CMK (cell line): Measurements from ENCODE around the gene PCNX2.

Experiments
- DNase-seq: peaks from one replicate; pipeline ENCODE4 v3.0.0-alpha.2; 2010; ENCODE audit warnings: low read depth

The PCNX2 gene

DNA sequence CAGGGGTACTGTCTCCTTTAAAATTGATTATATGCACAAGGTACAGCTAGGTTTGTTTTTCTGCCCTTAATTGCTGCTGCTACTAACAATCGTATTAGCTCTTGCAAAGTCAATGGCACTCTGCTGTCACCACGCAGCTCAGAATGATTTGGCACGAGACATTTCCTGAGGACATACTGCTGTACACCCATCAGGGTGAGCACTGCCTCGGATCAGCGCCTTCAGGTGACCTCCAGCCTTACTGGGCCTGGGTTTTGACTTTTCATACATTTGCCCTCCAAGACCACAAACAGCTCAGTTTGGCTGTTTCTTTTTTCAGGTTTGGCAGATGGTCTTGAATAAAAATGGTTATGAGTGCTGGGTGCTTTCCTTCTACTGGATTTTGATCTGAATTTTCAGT, 234.3 kb downstream of the PCNX2 start:
- no peak for DNase-seq

DNA sequence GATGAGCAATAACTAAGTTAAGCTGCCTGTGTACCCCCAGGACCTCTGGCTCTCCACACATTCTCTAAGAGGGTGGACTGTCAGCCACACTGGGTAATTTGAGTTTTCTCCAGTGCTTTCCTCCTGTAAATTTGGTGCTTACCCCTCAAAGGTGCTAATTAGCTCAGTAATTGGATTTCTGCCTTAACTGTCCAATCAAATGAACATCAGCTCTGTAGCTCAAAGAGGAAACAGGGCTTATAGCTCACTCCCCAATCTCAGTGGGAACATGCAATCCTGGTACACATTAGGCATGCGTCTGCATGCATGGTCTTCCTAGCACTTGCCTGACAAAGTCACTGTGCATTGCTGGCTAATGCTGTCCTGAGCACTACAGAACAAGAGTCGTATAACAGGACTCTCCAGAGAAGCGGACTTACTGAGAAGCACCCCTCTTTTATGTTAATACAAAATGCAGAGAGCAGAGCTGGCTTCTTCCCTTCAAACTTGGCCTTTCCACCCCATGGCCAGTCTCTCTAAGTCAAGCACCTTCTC, 235.0 kb downstream of the PCNX2 start:
- no peak for DNase-seq

DNA sequence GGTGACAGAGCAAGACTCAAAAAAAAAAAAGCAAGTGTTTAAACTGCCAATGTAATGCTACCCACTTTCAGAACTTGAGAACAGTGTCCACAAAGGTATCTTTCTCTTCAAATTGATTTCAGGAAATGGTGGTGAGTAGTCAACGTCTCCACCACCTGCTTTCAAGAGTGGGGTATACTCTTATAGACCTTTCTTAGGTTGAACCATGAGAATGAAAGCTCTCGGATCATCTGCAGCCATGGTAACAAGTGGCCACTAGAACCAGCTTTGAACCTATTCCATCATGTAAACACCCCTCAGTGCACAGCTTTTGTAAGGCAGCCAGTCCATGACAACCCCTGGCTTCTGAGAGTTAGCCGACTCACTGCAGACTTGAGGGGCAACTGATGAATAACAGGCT, 237.7 kb downstream of the PCNX2 start:
- no peak for DNase-seq

DNA sequence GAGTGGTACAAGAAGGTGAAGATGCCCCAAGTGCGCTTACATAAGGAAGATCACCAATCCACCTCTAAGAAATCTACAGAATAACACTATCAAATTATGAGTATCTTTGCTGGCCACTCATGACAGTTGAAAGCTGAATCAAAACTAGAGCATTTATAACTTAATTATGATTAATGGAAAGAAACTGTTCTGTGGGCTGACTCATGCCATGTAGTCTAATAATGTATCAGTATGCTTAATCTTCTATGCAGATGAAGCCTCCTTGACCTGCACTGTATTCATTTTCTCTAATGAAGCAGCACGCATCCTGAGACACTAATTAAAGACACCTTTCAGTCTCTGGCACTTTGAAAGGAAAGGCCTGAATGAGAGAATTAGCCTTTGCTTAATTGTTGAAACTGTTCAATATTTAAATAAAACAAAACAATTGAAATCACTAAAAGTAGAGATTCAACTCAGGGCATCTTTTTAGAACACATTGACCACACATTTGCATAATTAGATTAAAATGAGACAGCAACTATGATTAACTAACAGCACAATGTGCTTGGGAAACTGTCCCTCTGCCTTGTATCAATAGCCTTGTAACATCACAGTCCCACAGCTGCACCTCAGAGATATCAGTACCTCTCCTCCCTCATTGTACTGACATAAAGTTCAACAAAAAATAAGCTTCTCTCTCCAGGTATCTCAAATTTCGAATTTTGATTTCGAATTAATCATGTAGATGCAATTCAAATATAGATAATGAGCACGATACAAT, 239.5 kb downstream of the PCNX2 start:
- DNase-seq = no peak

DNA sequence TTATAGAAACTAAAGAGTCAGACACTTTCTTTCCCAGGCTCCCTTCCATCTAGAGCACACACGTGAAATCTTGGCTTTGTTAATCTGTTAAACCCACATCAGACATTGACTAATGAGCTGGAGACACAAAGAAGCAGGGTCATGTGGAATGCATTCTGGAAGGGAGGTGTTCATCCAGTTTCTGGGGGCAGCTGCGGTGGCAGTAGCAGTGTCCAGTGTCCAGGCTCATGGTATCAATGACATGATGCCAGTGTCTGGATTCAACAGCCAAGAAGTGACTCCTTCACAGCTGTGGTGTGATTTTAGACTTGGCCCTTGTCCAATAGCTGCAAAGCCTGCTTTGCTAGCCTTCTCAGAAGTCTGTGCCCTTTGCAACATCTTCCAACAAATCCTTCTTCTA, 249.9 kb downstream of the PCNX2 start:
- DNase-seq = no peak

DNA sequence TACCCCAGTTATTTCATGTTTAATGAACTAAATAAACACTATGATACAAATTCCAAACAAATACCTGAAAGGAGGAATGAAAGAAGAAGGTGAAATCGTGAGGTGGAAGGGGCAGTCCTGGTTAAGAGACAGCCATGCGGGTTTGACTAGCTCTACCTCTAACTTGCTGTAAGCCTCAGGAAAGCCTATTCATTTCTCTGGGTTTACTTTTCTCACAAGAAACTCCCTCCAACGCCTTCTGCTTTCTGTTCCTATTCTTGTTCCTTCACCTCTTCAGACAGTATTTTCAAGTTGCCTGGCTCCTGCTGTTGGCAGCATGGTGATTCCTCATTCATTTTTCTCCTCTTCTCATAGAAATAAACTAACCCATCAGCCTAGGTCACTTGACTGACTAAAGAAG, 252.7 kb downstream of the PCNX2 start:
- DNase-seq = no peak

DNA sequence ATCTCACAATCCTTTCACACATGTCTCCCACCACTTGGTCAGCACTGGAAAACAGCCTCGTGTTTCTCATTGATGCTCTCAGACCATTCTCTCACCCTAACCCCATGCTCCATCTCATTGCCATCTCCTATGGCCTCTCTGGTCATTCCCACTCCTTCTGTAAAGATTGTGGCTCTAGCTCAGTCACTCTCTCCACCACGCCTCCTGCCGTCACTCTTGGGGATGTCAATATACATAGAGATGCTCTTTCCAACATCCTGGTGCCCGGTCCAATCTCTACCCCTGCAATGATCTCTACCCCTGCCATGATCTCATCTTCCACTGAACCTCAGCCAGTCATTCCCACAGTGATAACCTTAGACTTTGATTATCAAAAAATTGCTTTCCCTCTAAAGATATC, 255.0 kb downstream of the PCNX2 start:
- DNase-seq = no peak

DNA sequence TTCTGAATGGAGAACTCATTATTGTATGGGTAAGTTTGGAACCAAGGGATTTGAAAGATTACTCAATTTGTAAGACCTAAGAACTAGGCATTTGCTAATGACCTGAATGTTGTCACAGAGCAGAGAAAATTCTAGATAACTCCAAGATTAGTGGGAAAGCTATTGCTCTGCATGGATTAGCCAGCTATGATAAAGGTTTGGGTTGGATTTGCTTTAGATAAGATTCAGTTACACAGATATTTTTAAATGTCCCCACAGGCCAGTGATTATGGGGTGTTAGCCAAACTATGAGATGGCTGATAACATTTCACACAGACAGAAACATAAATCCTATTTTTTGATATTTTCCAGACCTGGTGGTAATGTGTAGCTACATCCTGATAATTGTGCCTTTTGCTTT, 256.9 kb downstream of the PCNX2 start:
- DNase-seq = no peak

DNA sequence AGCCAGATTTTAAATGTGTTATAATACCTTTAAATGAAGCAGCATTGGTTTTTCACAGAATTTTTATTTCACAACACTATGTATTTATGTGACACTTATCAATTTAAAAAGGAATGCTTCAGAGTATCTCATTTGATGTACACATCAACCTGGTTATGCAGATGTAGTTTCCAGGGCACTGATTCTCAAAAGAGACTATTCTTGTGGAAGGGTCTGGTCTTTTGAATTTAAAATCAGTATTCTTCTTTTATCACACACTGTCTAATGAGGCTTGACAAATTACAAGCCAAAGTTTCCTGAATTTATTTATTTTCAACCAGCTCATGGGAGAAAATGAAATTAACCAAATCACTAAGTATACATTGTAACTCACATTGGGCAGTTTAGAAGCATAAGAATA, 257.7 kb downstream of the PCNX2 start:
- no peak for DNase-seq

DNA sequence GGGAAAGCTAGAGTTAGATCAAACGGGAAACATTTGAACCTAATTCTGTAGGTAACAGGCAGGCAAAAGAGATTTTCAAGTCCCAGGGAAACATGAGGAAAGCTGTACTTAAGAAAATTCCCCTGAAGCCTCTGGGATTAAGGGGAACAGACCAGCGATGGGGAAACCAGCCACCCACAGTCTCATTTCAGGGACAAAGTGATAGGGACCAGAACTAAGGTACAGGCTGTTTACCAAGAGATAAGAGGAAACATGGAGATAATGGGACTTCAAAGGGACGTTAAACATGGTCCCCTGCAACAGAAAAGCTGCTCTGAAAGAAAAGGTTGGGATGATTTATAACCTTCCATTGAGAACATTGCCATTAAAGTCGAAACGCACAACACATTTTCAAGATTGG, 260.7 kb downstream of the PCNX2 start:
- DNase-seq = no peak

DNA sequence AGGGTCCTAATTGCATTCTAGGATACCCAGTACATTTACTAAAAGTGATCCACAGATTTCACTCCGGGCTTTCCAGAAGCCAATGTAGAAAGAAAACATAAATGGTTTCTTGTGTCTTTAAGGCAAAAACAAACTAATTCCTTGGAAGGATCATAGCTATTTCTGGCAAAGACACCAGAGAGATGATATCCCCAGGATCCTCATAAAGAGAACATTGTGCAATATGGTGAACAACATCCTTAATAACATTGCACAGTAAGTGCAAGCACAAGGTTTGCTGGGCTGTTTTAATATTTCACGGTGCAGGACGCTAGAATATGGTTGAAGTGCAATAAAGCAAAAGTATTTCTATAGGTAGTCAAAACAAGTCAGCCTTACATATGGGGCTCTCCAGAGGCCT, 262.2 kb downstream of the PCNX2 start:
- no peak for DNase-seq

DNA sequence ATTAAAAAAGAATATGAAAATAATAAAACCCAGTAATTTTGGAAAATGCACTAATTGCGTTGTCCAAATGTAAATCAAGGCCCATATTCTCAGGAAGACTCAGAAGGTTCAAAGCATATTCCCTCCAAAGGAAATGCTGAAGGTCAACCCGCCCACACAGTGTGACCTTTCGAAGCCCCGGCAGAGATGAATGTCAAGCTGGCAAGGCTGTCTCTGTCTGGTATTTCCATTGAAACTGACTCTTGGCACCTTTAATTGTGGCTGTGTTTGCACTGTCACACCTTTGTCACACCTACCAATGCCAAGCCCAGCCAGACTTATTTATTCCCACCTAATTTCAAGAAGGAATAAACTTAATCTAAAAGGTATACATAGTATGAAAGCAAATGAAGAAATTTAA, 262.6 kb downstream of the PCNX2 start:
- no peak for DNase-seq

DNA sequence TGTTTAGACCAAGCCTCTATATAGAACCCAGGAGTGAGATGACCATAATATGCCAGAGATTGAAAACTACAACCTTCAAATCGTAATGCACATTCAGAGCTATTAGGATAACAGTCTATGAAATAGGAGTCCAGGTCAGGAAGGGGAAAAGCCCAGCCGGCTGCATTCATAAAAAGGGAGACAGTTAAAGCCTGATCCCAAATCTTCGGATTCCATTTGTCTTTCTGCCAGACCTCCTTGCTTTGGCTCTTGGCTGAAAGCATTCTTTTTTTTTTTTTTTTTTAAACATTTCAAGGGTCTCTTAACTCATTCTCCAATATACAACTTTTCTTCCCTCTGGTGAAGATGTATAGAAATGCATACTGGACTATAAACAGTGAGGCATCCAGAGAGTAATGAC, 264.0 kb downstream of the PCNX2 start:
- no peak for DNase-seq

DNA sequence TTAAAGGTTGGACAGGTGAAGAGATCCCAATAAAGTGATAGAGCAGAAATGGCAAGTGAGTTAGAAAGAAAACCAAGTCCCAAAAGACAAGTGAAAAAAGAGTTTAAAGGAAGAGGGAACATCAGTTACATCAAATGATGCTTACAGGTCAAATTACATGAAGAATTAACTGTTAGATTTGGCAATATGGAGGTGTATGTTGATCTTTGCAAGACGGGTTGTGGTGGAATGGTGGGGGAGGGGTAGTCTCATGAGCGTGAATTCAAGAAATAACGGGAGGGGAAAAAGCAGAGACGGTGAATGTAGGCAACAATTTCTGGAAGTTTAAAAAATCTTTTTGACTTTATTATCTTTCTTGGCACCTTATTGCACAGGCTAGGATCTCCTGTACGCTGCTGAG, 268.5 kb downstream of the PCNX2 start:
- no peak for DNase-seq

DNA sequence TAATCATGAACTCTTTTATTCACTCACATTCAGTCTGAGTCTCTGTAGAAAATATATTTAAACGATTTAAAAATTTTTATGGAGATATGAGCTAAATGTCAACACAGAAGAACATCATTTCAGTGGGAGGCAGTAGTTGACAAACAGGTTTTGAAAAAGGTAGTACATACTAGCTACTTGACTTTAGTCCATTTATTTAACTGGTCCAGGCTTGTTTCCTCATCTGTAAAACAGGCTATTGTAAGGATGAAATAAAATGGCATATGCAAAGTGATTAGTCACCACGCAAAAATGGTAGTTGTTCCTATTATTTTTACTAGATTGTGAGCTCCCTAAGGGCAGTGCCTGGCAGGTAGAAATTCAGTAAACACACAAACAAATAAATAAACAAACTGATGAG, 270.0 kb downstream of the PCNX2 start:
- DNase-seq = no peak

DNA sequence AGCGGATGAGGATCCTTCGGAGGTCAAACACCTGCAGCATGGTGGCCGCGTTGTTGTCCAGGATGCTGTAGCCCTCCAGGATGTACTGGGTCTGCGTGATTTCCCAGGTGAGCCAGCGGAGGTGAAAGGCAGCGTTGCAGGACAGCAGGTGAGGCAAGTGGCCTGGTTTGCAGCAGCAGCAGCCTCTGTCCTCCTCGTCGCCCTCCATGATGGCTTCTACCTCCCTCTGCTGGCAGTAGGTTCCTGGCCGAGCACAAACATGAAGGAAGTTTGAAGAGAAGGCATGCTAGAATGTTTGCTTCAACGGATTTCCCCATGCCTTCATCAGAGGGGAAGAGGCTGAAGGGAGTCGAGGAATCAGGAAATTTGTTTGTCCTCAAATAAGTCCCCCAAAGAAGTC, 270.4 kb downstream of the PCNX2 start:
- DNase-seq = no peak

DNA sequence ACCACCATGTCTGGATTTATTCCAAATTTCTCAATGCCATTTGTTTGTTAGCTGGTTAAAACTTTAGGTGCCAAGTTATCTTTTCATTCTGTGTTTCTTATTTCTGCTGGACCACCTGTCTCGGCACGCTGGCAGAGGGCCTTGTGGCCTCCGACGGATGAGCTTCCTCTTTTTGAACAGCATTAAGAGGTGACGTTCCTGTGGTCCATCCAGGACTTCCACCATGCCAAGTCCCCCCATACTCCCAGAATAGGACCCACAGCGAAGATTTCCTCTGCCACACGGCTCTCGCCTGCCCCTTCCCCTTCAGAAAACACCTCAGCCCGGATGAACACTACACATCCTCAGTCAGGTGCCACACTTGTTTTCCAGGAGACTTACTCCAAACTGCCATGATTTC, 271.3 kb downstream of the PCNX2 start:
- no peak for DNase-seq

DNA sequence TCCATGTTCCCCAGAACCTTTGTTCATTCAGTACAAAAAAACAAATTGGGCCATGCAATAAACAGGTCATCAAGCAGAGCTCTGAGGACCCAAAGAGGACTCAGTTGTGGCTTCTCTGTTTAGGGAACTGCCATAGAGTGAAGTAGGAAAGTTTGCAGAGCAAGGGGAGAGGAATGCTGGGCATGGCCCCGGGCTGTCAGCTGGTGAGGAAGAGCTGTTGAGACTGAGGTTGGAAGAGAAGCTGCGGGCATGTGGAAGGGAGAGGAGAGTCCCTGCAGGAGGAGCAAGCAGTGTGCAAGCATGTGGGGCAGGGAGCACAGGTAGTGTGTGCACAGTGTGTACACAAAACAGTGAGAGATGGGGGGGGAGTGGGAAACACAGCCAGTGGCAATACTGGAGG, 273.3 kb downstream of the PCNX2 start:
- DNase-seq = no peak

DNA sequence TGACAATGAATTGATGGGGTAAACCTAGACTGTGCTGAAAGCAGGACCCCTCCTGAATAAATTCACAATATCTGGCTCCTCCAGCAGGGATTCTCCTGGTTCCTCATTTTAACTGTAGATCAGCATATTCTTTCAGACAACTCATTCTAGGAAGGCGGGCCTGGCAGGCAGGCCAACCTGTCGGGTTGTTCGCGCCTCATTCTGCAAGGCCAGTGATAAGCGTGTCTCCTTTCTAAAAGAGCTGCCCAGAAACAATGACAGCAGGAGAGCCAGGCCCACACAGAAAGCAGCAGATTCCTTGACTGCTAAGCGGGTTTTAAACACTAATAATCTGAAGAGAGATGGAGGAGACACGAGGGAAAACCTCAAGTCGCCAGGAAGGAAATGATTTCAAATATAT, 275.1 kb downstream of the PCNX2 start:
- no peak for DNase-seq

DNA sequence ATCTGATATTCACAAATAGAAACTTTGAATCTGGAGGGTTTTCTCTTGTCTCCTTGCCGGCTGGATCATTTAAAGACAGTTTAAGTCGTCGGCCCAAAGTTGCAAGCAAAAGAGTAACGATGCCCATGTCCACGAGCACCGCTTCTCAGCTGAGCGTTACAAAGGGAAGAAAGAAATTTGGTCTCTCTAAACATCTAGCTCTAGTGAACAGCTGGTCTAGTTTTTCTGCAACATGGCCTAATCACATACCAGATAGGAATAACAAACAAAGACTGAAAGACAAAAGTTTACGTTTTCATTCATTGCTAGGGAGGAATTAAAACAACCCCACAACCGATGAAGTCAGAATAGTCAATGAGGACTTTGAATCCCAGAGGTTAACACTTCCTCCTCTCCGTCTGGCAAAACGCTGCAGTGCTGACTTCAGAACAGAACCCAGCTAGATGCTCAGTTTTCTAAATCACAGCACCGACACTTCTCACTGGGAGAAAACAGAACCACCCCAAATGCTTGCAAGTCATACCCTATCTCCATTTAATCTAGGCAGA, 275.7 kb downstream of the PCNX2 start:
- DNase-seq = no peak

DNA sequence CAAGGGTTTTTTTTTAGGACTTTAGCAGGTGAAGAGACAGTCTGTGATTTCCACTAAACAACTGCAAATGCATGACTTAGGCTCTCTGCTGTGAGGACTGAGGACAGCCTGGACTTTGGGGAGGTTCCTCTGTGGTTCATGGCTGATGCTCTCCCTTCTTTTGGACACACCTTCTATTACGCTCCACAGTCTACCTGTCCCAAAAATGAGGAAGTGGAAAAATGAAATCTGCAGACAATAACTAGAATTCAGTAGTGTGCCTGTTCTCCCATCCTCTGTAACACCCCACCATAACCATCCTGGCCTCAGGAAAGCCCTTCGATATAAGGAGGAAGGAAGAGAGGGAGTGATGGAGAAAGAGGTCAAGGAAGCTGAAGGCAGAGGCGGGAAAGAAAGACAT, 276.4 kb downstream of the PCNX2 start:
- DNase-seq = no peak

DNA sequence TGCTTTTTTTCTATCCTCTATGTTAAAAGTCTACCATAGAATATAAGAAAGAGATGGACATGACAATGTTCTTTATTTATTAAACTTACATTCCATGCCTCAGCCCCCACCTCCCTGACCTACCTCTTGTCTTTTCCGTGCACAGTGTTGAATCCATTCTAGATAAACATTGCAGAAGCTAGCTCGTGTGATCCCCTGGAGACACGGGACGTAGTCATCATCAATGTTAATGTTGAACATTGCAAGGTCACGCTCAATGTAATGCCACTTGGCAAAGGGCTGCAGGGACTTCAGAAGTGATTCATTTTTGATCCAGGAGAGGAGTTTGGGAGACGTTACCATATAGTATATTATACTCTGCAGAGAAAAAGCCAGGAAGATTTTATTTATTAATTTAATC, 278.7 kb downstream of the PCNX2 start:
- no peak for DNase-seq

DNA sequence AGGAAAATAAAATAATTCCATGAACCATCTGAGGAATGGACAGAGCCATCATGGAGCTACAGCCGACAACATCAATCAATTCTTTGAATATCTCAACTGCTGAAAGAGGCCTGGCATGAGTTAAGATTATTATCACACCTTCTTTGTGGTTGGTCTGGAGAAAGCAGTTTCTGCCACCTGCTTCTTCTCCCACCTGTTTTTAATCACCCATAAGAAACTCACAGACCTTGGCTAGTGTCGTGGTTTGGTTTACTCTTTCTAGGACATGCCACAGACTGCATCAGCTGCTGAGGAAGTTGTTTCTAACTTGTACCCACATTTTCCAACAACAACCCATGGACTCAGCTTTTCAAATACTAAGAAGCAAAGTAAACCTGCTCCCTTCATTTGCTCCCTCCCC, 279.6 kb downstream of the PCNX2 start:
- no peak for DNase-seq

DNA sequence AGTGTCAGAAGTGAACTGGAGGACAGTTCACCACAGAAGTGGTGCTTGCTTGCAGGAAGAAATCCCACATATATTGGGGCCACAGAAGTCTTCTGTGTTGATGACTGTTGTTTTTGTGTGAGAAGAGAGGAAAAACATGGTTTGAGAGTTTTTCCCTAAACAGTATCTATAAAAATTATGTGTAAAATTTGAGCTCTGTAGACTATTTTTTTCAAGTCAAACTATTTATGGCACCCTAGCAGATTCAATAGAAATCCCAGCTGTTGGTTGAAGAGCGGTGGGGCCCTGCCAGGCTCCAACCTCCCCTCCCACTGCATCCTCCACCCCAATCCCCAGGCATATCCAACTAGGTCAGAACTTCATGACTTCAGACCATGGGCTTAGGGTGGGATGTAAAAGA, 283.5 kb downstream of the PCNX2 start:
- no peak for DNase-seq
